ENCODE results near the gene TBC1D5.
A peak's percentile ranks its signal among the peaks of the same experiment; 100 is the strongest.

The TBC1D5 gene

GRCh38 chr3:17555525-17555924 is 186.9 kb downstream of the TBC1D5 start:
- Histone ChIP-seq H3K27ac (ENCODE audit: low read length, poor library complexity, severe bottlenecking) (no peak overlapping the region), H3K4me1 (ENCODE audit: control insufficient read depth, insufficient read depth, low read depth, low read length) (no peaks in the 10 kb centered on the region), H3K79me1 (replicated peaks; ENCODE audit: low read length, poor library complexity, severe bottlenecking) (peaks cover 4% of the 10 kb centered on the region), H4K8ac (ENCODE audit: low read length) (no peak overlapping the region), H3K4ac (ENCODE audit: low read depth in 1 of 2, low read length in 2 of 2) (no peak overlapping the region), H3K4me3 (ENCODE audit: insufficient read depth in 1 of 2, low read depth in 1 of 2, low read length in 2 of 2) (no peak overlapping the region), H3K14ac (ENCODE audit: low read length in 2 of 2) (no peak overlapping the region), H3K23ac (ENCODE audit: low read length in 2 of 2) (no peak overlapping the region), H3K9me3 (ENCODE audit: control insufficient read depth, low read length) (no peaks in the 10 kb centered on the region), H2AFZ (ENCODE audit: low read depth, low read length) (no peak overlapping the region), H3K18ac (ENCODE audit: low read depth in 1 of 2, low read length in 2 of 2) (no peak overlapping the region), H2BK120ac (ENCODE audit: low read depth, low read length) (no peak overlapping the region), H3K27me3 (ENCODE audit: control insufficient read depth in 1 of 2, insufficient read depth in 1 of 2, low read length in 2 of 2) (no peaks in the 10 kb centered on the region), H2AK5ac (ENCODE audit: low read length, severe bottlenecking) (no peak overlapping the region), H2BK12ac (ENCODE audit: low read length in 2 of 2) (no peak overlapping the region), H3K4me2 (ENCODE audit: low read length, poor library complexity, severe bottlenecking) (no peak overlapping the region), H4K91ac (ENCODE audit: low read length) (no peak overlapping the region), H2BK5ac (ENCODE audit: low read depth, low read length, poor library complexity, severe bottlenecking) (no peak overlapping the region), H2BK15ac (ENCODE audit: low read depth, poor library complexity, severe bottlenecking) (no peak overlapping the region), H3K36me3 (ENCODE audit: control insufficient read depth in 1 of 2, insufficient read depth in 2 of 2, low read depth in 1 of 2, low read length in 2 of 2) (no peaks in the 10 kb centered on the region), H3K9ac (ENCODE audit: low read length) (no peak overlapping the region)
- no peak for DNase-seq
- 82% methylated on average over 2 of the region's 2 CpGs for WGBS

GRCh38 chr3:17554078-17554477 is 188.4 kb downstream of the TBC1D5 start:
- H4K91ac ChIP-seq (ENCODE audit: low read length) = no peak overlapping the region
- no peak overlapping the region for H4K8ac ChIP-seq (ENCODE audit: low read length)
- H3K36me3 ChIP-seq (ENCODE audit: control insufficient read depth in 1 of 2, insufficient read depth in 2 of 2, low read depth in 1 of 2, low read length in 2 of 2) = no peaks in the 10 kb centered on the region
- no peak overlapping the region for H3K27ac ChIP-seq (ENCODE audit: low read length, poor library complexity, severe bottlenecking)
- H3K9me3 ChIP-seq (ENCODE audit: control insufficient read depth, low read length) = no peaks in the 10 kb centered on the region
- H2BK12ac ChIP-seq (ENCODE audit: low read length in 2 of 2) = no peak overlapping the region
- peaks cover 3% of the 10 kb centered on the region for H3K79me1 ChIP-seq (replicated peaks; ENCODE audit: low read length, poor library complexity, severe bottlenecking)
- no peak overlapping the region for H3K4ac ChIP-seq (ENCODE audit: low read depth in 1 of 2, low read length in 2 of 2)
- no peak overlapping the region for H2AFZ ChIP-seq (ENCODE audit: low read depth, low read length)
- no peak overlapping the region for H2BK5ac ChIP-seq (ENCODE audit: low read depth, low read length, poor library complexity, severe bottlenecking)
- DNase-seq = no peak
- H3K18ac ChIP-seq (ENCODE audit: low read depth in 1 of 2, low read length in 2 of 2) = no peak overlapping the region
- no peaks in the 10 kb centered on the region for H3K4me1 ChIP-seq (ENCODE audit: control insufficient read depth, insufficient read depth, low read depth, low read length)
- H3K27me3 ChIP-seq (ENCODE audit: control insufficient read depth in 1 of 2, insufficient read depth in 1 of 2, low read length in 2 of 2) = no peaks in the 10 kb centered on the region
- H3K14ac ChIP-seq (ENCODE audit: low read length in 2 of 2) = no peak overlapping the region
- H2AK5ac ChIP-seq (ENCODE audit: low read length, severe bottlenecking) = no peak overlapping the region
- no peak overlapping the region for H3K9ac ChIP-seq (ENCODE audit: low read length)
- 100% methylated on average over 2 of the region's 4 CpGs for WGBS
- H2BK120ac ChIP-seq (ENCODE audit: low read depth, low read length) = no peak overlapping the region
- no peak overlapping the region for H2BK15ac ChIP-seq (ENCODE audit: low read depth, poor library complexity, severe bottlenecking)
- no peak overlapping the region for H3K23ac ChIP-seq (ENCODE audit: low read length in 2 of 2)
- H3K4me2 ChIP-seq (ENCODE audit: low read length, poor library complexity, severe bottlenecking) = no peak overlapping the region
- no peak overlapping the region for H3K4me3 ChIP-seq (ENCODE audit: insufficient read depth in 1 of 2, low read depth in 1 of 2, low read length in 2 of 2)

GRCh38 chr3:17553080-17553479 is 189.4 kb downstream of the TBC1D5 start:
- peak; percentile 37 for DNase-seq
- no peak overlapping the region for H3K9ac ChIP-seq (ENCODE audit: low read length)
- no peak overlapping the region for H3K14ac ChIP-seq (ENCODE audit: low read length in 2 of 2)

GRCh38 chr3:17552351-17552750 is 190.1 kb downstream of the TBC1D5 start:
- no peak overlapping the region for H3K4me2 ChIP-seq (ENCODE audit: low read length, poor library complexity, severe bottlenecking)
- H4K8ac ChIP-seq (ENCODE audit: low read length) = no peak overlapping the region
- no peak overlapping the region for H2BK5ac ChIP-seq (ENCODE audit: low read depth, low read length, poor library complexity, severe bottlenecking)
- no peak overlapping the region for H3K9ac ChIP-seq (ENCODE audit: low read length)
- no peak overlapping the region for H4K91ac ChIP-seq (ENCODE audit: low read length)
- H2AFZ ChIP-seq (ENCODE audit: low read depth, low read length) = no peak overlapping the region
- peaks cover 2% of the 10 kb centered on the region for H3K79me1 ChIP-seq (replicated peaks; ENCODE audit: low read length, poor library complexity, severe bottlenecking)
- no peaks in the 10 kb centered on the region for H3K4me1 ChIP-seq (ENCODE audit: control insufficient read depth, insufficient read depth, low read depth, low read length)
- H2AK5ac ChIP-seq (ENCODE audit: low read length, severe bottlenecking) = no peak overlapping the region
- no peak overlapping the region for H2BK15ac ChIP-seq (ENCODE audit: low read depth, poor library complexity, severe bottlenecking)
- H3K18ac ChIP-seq (ENCODE audit: low read depth in 1 of 2, low read length in 2 of 2) = no peak overlapping the region
- H2BK12ac ChIP-seq (ENCODE audit: low read length in 2 of 2) = no peak overlapping the region
- no peak for DNase-seq
- no peaks in the 10 kb centered on the region for H3K36me3 ChIP-seq (ENCODE audit: control insufficient read depth in 1 of 2, insufficient read depth in 2 of 2, low read depth in 1 of 2, low read length in 2 of 2)
- no peaks in the 10 kb centered on the region for H3K9me3 ChIP-seq (ENCODE audit: control insufficient read depth, low read length)
- H3K4me3 ChIP-seq (ENCODE audit: insufficient read depth in 1 of 2, low read depth in 1 of 2, low read length in 2 of 2) = no peak overlapping the region
- H3K14ac ChIP-seq (ENCODE audit: low read length in 2 of 2) = no peak overlapping the region
- no peak overlapping the region for H3K23ac ChIP-seq (ENCODE audit: low read length in 2 of 2)
- no peak overlapping the region for H3K27ac ChIP-seq (ENCODE audit: low read length, poor library complexity, severe bottlenecking)
- no peak overlapping the region for H2BK120ac ChIP-seq (ENCODE audit: low read depth, low read length)
- no peaks in the 10 kb centered on the region for H3K27me3 ChIP-seq (ENCODE audit: control insufficient read depth in 1 of 2, insufficient read depth in 1 of 2, low read length in 2 of 2)
- no peak overlapping the region for H3K4ac ChIP-seq (ENCODE audit: low read depth in 1 of 2, low read length in 2 of 2)

More at GRCh38 chr3:17553080-17553479, 189.4 kb downstream of the TBC1D5 start:
- no peak overlapping the region for H3K18ac ChIP-seq (ENCODE audit: low read depth in 1 of 2, low read length in 2 of 2)
- no peak overlapping the region for H2AFZ ChIP-seq (ENCODE audit: low read depth, low read length)
- no peak overlapping the region for H4K91ac ChIP-seq (ENCODE audit: low read length)
- no peak overlapping the region for H3K4me2 ChIP-seq (ENCODE audit: low read length, poor library complexity, severe bottlenecking)
- no peak overlapping the region for H3K4ac ChIP-seq (ENCODE audit: low read depth in 1 of 2, low read length in 2 of 2)
- no peak overlapping the region for H4K8ac ChIP-seq (ENCODE audit: low read length)
- no peaks in the 10 kb centered on the region for H3K9me3 ChIP-seq (ENCODE audit: control insufficient read depth, low read length)
- H2BK120ac ChIP-seq (ENCODE audit: low read depth, low read length) = no peak overlapping the region
- no peak overlapping the region for H3K27ac ChIP-seq (ENCODE audit: low read length, poor library complexity, severe bottlenecking)
- no peaks in the 10 kb centered on the region for H3K27me3 ChIP-seq (ENCODE audit: control insufficient read depth in 1 of 2, insufficient read depth in 1 of 2, low read length in 2 of 2)
- WGBS = no CpG with 5 or more reads among the region's 1 CpG
- H3K4me1 ChIP-seq (ENCODE audit: control insufficient read depth, insufficient read depth, low read depth, low read length) = no peaks in the 10 kb centered on the region
- H2AK5ac ChIP-seq (ENCODE audit: low read length, severe bottlenecking) = no peak overlapping the region
- peaks cover 2% of the 10 kb centered on the region for H3K79me1 ChIP-seq (replicated peaks; ENCODE audit: low read length, poor library complexity, severe bottlenecking)
- H2BK12ac ChIP-seq (ENCODE audit: low read length in 2 of 2) = no peak overlapping the region
- H3K23ac ChIP-seq (ENCODE audit: low read length in 2 of 2) = no peak overlapping the region
- H2BK15ac ChIP-seq (ENCODE audit: low read depth, poor library complexity, severe bottlenecking) = no peak overlapping the region
- H3K36me3 ChIP-seq (ENCODE audit: control insufficient read depth in 1 of 2, insufficient read depth in 2 of 2, low read depth in 1 of 2, low read length in 2 of 2) = no peaks in the 10 kb centered on the region
- H3K4me3 ChIP-seq (ENCODE audit: insufficient read depth in 1 of 2, low read depth in 1 of 2, low read length in 2 of 2) = no peak overlapping the region
- no peak overlapping the region for H2BK5ac ChIP-seq (ENCODE audit: low read depth, low read length, poor library complexity, severe bottlenecking)

Measured in mesenchymal stem cell (in vitro differentiated cells and primary cell).